Body of pancreas (tissue), 4 donors: ENCODE data around the gene JKAMP.

Experiments used
- POLR2A ChIP-seq, 3 donors: fragments of 450-650 bp; IDR thresholded peaks; one replicate each; pipeline ENCODE4 v1.6.1; 2016; ENCODE audit warnings: antibody characterized with exemption in 3 of 3, mild to moderate bottlenecking in 2 of 3
- TF ChIP-seq, protein P1 (sequence below), 7 experiments: fragments of 450-650 bp in 4 of 7; fragments of 200-600 bp in 3 of 7; sonication (generic) in 3 of 7; IDR thresholded peaks; one replicate each; pipeline ENCODE4 v1.5.1; 2016 to 2019; ENCODE audit warnings: antibody characterized with exemption in 7 of 7

DNA sequence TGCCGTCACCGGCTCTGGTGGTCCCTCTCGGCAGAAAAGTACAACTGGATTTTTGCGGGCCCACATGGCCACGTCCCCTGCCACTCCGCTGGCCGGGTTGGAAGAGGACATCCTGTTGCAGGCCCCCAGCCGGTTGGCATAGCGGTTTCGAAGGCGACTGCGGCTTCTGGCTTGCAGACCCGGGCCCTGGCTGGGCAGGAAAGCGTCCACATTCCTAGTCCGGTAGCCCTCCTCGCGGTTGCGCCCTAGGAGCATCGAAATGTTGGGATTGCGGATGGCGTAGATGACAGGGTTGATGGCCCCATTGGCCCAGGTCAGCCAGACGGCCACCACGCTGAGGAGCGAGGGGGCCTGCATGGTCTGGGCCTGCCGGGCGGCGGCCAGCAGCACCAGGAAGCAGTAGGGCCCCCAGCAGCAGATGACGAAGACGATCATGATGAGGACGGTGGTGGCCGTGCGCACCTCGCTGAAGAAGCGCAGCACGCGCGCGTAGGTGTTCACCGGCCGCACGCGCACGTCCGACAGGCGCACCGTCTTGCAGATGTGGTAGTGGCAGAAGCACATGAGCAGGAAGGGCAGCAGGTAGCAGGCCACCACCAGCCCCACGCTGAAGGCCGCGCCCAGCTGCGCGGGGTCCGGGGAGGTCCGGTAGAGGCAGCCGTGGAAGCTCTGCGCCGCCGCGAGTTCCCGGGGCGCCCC lies 20.4 kb upstream of the JKAMP start:
- TF ChIP-seq, protein P1, sequence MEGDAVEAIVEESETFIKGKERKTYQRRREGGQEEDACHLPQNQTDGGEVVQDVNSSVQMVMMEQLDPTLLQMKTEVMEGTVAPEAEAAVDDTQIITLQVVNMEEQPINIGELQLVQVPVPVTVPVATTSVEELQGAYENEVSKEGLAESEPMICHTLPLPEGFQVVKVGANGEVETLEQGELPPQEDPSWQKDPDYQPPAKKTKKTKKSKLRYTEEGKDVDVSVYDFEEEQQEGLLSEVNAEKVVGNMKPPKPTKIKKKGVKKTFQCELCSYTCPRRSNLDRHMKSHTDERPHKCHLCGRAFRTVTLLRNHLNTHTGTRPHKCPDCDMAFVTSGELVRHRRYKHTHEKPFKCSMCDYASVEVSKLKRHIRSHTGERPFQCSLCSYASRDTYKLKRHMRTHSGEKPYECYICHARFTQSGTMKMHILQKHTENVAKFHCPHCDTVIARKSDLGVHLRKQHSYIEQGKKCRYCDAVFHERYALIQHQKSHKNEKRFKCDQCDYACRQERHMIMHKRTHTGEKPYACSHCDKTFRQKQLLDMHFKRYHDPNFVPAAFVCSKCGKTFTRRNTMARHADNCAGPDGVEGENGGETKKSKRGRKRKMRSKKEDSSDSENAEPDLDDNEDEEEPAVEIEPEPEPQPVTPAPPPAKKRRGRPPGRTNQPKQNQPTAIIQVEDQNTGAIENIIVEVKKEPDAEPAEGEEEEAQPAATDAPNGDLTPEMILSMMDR (IDR thresholded peaks at IDR 0.05), result no peak
- TF ChIP-seq POLR2A (IDR thresholded peaks at IDR 0.05), result no peak
